ENCODE measurements around the gene TRPC4.

GRCh38 chr13:37651891-37652290 lies 217.7 kb downstream of the TRPC4 start:
- TF ChIP-seq CTCF (IDR thresholded peaks at IDR 0.05) (no peak), POLR2A (IDR thresholded peaks at IDR 0.05) (no peak)

All from transverse colon (tissue), 3 donors.